ENCODE data around the gene MX1.

- TF ChIP-seq CTCF (IDR thresholded peaks at IDR 0.05) = no peak
- TF ChIP-seq POLR2AphosphoS5 (IDR thresholded peaks at IDR 0.05) = peak in 1 of 3 donors; percentile 12
- no peak for TF ChIP-seq POLR2A (IDR thresholded peaks at IDR 0.05)
- no peak for TF ChIP-seq EP300 (IDR thresholded peaks at IDR 0.05)
Measured at GRCh38 chr21:41483973-41484372, 57.9 kb downstream of the MX1 start.

All from stomach (tissue), 4 donors.